ENCODE results near the gene KCNMB1.

Gene KCNMB1

DNA sequence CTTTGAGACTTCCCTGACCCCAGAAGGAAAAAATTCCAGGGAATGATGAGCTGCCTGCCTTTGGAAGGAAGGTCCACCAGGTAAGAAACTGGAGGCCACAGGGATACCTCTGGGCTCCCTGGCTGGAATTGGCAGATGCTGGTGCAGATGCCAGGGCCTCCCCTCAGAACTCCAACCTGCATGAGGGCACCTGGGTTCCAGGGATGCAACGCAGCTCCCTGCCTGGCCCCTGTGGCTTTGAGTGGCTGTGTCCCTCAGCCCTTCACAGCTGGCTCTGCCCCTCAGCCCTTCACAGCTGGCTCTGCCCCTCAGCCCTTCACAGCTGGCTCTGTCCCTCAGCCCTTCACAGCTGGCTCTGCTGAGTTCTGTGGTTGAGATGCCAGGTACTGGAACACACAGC is 13.9 kb downstream of the KCNMB1 start:
- no peak for DNase-seq

GRCh38 chr5:170372971-170373370 is 16.2 kb downstream of the KCNMB1 start:
- peak; percentile 46 to 76 (median 64) for DNase-seq

DNA sequence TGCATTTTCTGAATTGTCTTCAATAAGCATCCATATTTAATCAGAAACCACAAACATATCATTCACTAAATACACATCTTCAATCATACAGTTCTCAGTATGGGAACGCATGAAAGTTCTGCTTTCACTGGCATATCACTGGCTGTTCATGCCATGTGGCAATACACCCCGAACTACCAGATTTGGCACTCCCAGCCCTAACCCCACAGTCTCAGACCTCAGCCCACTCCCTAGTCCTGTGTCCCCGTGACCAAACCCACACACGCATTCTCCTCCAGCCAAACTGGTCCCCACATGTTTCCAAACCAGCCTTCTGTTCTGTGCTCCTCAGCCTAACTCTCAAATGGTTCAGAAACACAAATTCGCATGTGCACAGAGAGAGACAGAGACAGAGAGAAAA is 20.6 kb downstream of the KCNMB1 start:
- DNase-seq: peak; percentile 64 to 80 (median 76)

DNA sequence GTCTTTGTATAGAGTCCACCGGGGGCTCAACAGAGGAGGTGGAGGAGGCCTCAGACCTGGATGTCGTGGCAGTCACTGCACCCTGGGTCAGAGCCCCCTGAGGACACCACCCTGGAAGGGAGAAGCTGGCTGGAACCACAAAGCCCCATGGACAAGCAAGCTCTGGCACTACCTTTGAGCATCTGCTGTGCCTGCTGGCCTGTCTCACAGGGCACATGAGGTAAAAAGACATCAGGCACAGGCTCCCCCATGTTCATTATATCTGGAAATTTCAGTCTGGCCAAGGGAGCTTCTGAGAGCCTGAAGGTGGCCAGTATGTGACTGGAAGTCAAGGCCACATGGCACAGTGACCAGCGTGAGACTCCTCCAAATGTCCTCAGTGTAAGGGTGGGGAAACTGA is 22.9 kb downstream of the KCNMB1 start:
- DNase-seq: no peak

GRCh38 chr5:170365831-170366230 is 23.3 kb downstream of the KCNMB1 start:
- peak; percentile 31 to 61 (median 56) for DNase-seq

- peak; percentile 35 to 68 (median 59) for DNase-seq
These were observed 24.2 kb downstream of the KCNMB1 start for GRCh38 chr5:170365011-170365410.

GRCh38 chr5:170363671-170364070 is 25.5 kb downstream of the KCNMB1 start:
- DNase-seq: peak; percentile 75 to 92 (median 83)

DNA sequence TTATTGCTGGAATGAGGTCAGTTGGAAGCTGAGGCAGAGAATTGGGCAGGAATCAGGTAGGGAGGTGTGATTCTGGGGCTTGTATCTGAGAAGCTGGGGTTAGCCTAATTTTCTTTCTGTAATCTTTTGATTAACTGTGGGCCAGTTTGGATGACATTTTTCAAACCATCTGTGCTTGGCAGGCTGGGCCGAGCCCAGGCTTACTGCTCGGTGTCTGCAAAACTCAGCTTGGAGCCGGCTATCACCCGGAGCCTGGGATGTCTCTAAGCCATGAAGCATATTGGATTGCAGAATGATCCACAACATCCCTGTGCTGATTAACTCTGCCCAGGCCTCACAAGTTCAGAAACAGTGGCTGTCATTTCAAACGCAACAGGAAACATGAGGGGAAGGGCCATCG is 26.5 kb downstream of the KCNMB1 start:
- no peak for DNase-seq

DNA sequence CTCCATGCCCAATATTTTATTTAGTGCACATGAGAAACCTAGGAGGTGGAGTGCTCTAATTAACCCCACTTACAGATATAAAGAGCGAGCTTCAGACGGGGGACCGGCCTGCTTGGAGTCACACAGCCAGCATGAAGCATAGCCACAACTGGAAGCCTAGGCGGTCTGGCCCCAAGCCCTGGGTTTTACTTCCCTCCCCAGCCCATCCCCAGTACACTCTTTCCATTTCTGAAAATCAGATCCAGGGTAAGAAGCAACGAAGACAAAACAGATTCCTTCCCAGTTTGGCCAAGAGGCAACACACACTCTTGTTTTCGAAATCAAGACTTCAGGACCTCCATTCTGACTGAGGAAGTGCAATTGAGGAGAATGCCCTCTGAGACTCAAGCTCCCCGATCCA is 27.1 kb downstream of the KCNMB1 start:
- peak; percentile 21 to 62 (median 51) for DNase-seq

GRCh38 chr5:170361616-170362015 is 27.6 kb downstream of the KCNMB1 start:
- peak in 1 of 4 experiments; percentile 16 for DNase-seq

GRCh38 chr5:170361116-170361515 is 28.1 kb downstream of the KCNMB1 start:
- peak; percentile 58 to 79 (median 72) for DNase-seq

- DNase-seq: peak; percentile 61 to 83 (median 80)
These were observed 28.5 kb downstream of the KCNMB1 start for GRCh38 chr5:170360709-170361108.

DNA sequence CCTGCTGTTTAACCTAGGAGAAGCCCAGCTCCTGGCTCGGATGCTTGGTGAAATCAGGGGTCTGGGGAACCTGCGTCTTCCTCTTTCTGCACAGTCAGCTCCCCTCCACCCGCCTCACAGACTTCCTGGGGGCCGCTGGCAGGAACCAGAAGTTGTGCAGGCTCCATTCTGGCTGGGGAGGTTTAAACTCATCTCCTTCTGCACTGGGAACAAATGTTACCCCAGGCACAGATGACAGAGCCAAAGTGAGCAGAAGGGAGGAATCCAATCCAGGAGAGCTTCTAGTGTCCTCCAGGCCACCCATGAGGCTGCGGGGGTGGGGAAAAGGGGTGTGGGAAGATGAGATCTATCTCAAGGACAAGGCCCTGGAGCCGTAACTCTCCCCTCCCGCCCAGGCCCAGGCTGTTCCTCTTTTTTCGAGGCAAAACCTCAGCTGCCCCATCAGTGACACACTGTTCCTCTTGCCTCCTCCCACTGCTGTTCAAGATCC is 31.2 kb downstream of the KCNMB1 start:
- peak; percentile 93 to 96 (median 95) for DNase-seq

- no peak for DNase-seq
These were observed 33.5 kb downstream of the KCNMB1 start for GRCh38 chr5:170355601-170356098.

GRCh38 chr5:170353961-170354360 is 35.2 kb downstream of the KCNMB1 start:
- no peak for DNase-seq

DNA sequence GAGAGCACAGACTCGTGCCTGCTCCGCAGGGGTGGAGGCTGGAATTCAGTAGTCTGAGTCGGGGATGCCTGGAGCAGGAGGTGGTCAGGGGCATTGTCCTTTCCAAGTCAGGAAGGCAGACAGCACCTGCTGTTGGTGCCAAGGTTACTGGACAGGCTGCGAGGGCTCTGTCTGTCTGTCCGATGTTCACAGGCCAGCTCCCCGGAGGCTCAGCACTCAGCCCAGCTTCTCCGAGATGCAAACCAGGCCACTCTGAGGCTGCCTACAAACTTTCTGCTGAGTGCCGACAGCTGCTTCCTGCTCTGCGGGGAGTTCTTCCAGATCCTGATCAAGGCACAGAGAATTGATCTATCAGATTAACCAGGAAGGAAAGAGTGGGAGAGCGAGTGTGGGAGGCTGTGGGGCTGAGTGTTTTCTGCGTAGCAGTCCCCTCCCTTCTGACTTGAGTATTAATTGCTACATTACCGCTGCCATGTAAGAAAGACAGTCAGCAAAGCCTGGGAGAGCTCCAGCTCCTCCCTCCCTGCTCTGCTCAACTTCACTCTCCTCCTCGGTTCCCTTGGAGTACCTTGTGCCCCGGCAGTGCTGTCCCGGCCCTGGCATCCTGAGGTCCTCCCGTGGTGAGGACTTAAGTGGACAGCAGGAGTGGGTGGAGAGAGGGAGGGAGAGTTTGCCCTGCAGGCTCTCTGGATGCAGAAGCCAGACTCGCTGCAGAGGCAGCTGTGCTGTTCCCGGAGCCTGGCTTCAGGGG is 36.0 kb downstream of the KCNMB1 start:
- peak in 3 of 4 experiments; percentile 46 to 58 (median 54) for DNase-seq

- peak in 1 of 4 experiments; percentile 27 for DNase-seq
These were observed 41.0 kb downstream of the KCNMB1 start for GRCh38 chr5:170348137-170348633.

DNA sequence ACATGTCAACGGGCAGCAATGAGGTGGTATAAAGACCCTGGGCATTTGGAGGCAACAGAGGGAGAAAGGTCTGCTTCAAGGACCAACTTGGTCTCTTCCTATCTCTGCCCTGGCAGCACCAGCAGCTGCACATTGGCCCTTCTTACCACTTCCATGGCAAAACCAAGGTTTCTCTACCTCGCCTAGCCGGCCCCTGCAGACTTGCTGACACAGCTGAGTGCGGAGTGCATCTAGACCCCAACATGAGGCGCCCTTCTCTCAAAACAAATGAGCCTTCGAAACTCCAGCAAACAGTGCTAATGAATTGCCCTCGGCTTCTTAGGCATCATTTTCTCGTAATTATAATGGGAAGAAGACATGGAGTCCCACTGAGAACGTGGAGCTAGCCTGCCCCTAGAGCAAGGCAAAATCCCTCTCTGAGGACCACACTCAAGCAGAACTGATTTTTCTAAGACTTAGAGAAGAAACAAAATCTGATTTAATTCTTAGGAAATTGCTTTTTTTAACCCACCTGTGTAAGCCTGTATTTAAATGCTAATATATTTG is 42.1 kb downstream of the KCNMB1 start:
- no peak for DNase-seq

DNA sequence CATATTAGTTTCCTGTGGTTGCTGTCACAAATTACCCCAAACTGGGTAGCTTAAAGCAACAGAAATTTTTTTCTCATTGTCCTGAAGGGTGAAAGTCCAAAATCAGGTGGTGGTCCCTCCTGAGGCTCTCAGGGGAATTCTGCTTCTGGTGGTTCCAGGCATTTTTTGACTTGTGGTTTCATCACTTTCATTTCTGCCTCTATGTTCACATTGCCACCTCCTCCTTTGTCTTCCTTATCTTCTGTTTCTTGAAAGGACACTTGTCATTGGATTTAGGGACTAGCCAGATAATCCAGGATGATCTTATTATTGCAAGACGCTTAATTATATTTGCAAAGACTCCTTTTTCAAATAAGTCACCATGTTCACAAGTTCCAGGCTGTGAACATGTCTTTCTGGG is 43.2 kb downstream of the KCNMB1 start:
- DNase-seq: no peak

GRCh38 chr5:170343177-170343576 is 46.0 kb downstream of the KCNMB1 start:
- DNase-seq: no peak

GRCh38 chr5:170342153-170342725 is 46.9 kb downstream of the KCNMB1 start:
- DNase-seq: peak in 1 of 4 experiments; percentile 31

DNA sequence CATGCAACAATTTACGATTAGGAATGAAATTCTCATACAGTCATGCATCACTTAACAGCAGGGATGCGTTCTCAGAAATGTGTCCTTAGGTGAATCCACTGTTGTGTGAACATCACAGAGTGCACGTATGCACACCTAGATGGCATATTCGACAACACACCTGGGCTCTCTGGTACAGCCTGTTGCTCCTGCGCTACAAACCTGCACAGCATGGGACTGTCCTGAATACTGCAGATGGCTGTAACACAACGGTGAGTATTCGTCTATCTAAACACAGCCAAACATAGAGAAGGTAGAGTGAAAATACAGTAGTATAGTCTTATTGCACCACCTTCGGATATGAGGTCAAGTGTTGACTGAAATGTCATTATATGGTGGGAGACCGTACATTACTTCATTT is 47.6 kb downstream of the KCNMB1 start:
- no peak for DNase-seq

DNA sequence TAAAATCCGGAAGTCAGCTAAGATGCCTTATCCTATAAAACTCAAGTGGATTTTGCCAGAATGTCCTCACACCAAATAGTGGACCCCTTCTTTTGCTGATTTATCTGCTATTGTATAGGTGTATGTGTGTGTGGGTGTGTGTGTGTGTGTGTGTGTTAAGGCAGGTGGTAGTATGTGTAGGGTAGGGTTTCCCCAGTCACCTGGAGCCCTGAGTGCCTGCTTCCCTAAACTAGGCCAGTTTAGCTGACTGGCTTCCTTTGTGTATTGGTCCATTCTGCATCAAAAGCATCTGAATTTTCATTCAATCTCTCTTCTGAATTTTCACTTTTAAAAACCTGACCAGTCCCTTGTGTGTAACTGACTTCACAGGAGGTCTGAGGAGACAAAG is 49.4 kb downstream of the KCNMB1 start:
- DNase-seq: no peak

Measured in suppressor macrophage (primary cell).